ENCODE data around the gene ZSWIM9.

GRCh38 chr19:48194844-48195830 lies 24.7 kb downstream of the ZSWIM9 start:
- TF ChIP-seq, protein P1, sequence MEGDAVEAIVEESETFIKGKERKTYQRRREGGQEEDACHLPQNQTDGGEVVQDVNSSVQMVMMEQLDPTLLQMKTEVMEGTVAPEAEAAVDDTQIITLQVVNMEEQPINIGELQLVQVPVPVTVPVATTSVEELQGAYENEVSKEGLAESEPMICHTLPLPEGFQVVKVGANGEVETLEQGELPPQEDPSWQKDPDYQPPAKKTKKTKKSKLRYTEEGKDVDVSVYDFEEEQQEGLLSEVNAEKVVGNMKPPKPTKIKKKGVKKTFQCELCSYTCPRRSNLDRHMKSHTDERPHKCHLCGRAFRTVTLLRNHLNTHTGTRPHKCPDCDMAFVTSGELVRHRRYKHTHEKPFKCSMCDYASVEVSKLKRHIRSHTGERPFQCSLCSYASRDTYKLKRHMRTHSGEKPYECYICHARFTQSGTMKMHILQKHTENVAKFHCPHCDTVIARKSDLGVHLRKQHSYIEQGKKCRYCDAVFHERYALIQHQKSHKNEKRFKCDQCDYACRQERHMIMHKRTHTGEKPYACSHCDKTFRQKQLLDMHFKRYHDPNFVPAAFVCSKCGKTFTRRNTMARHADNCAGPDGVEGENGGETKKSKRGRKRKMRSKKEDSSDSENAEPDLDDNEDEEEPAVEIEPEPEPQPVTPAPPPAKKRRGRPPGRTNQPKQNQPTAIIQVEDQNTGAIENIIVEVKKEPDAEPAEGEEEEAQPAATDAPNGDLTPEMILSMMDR (IDR thresholded peaks at IDR 0.05; ENCODE audit: poor library complexity): no peak
- TF ChIP-seq EZH2 (IDR thresholded peaks at IDR 0.05; ENCODE audit: borderline replicate concordance): no peak
